ENCODE data around the gene FMNL2.

DNA sequence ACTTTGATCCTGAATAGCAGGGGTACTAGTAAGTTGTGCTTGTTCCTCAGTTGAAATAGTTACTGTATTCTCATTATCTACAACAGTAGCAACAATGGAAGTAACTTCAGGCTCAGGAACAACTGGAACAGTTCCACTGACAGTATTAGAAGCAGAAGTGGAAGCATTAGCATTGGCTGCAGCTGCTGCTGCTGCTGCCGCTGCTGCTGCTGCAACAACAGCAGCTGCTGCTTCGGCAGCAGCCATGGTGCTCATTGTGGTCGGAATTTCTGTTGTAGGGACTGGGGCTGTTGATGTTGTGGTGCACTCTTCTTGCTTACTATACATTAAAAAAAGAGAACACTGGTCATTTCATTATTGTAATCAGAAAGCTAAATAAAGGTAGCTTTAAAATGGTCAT lies 341.5 kb downstream of the FMNL2 start:
- TF ChIP-seq, protein P1, sequence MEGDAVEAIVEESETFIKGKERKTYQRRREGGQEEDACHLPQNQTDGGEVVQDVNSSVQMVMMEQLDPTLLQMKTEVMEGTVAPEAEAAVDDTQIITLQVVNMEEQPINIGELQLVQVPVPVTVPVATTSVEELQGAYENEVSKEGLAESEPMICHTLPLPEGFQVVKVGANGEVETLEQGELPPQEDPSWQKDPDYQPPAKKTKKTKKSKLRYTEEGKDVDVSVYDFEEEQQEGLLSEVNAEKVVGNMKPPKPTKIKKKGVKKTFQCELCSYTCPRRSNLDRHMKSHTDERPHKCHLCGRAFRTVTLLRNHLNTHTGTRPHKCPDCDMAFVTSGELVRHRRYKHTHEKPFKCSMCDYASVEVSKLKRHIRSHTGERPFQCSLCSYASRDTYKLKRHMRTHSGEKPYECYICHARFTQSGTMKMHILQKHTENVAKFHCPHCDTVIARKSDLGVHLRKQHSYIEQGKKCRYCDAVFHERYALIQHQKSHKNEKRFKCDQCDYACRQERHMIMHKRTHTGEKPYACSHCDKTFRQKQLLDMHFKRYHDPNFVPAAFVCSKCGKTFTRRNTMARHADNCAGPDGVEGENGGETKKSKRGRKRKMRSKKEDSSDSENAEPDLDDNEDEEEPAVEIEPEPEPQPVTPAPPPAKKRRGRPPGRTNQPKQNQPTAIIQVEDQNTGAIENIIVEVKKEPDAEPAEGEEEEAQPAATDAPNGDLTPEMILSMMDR (IDR thresholded peaks at IDR 0.05; ENCODE audit: low read length) = no peak
- no peak for TF ChIP-seq EZH2 (IDR thresholded peaks at IDR 0.05; ENCODE audit: borderline replicate concordance, low read length)
